ENCODE measurements around the gene PGA4. TPM values are rescaled to one million over a fixed set of nuclear protein-coding genes. Genes with fewer than 3 reads are reported as not detected.

The PGA4 gene
- total and polyA plus RNA-seq, 2 of the 8 experiments (the other 6 are each of a cell fraction or from before 2014, with no cell fraction given): 1.3 TPM; not detected in 1

DNA sequence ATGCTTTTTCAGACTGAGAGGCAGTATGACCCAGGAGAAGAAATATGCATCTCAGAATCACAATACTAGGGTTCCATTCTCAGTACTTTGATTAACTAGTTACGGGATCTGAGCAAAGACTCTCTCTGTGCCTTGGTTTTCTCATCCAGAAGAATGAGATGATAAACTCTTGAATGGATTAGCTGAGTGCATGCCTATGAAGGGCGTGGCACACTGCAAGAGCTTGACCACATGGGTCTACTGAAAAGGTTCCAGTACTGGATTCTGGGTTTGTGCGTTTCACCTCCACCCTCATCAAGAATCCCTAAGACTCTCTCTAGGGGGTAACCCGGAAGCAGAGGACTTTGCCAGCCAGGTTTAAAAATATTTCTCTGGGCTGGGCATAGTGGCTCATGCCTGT is 44.5 kb downstream of the PGA4 start:
- Histone ChIP-seq H2BK120ac (replicated peaks; ENCODE audit: low read depth, low read length) (no peak overlapping the region), H2BK5ac (ENCODE audit: low read depth, low read length) (no peak overlapping the region), H3K79me2 (ENCODE audit: control insufficient read depth in 1 of 2, insufficient read depth in 2 of 2, low read length in 2 of 2) (no peaks in the 10 kb centered on the region), H3K36me3 (ENCODE audit: control insufficient read depth in 2 of 4, insufficient read depth in 4 of 4, low read length in 3 of 4) (peaks cover 0 to 9% (median under 1%) of the 10 kb centered on the region in 4 experiments; a peak in 1 of 8 replicates), H2BK12ac (ENCODE audit: low read depth, low read length) (no peak overlapping the region), H2AFZ (ENCODE audit: low read length) (no peak overlapping the region), H3K9ac (replicated peaks in 1 of 4; ENCODE audit: extremely low read depth in 1 of 4, low read depth in 3 of 4, low read length in 3 of 4) (no peak overlapping the region), H4K5ac (ENCODE audit: insufficient read length, low read depth, low read length) (no peak overlapping the region), H3K14ac (ENCODE audit: insufficient read length) (no peak overlapping the region), H4K20me1 (replicated peaks in 1 of 2; ENCODE audit: control insufficient read depth in 1 of 2, insufficient read depth in 2 of 2, low read length in 2 of 2) (peaks cover 0 to 2% of the 10 kb centered on the region in 2 experiments), H3K79me1 (ENCODE audit: low read depth, low read length) (no peaks in the 10 kb centered on the region), H3K9me3 (ENCODE audit: insufficient read depth in 2 of 2, low read depth in 1 of 2, low read length in 1 of 2) (no peaks in the 10 kb centered on the region), H2AK5ac (ENCODE audit: low read depth, low read length) (no peak overlapping the region), H3K23me2 (ENCODE audit: low read depth, low read length) (peaks cover under 1% of the 10 kb centered on the region; the same call in 1 of the 2 replicates), H3K27me3 (replicated peaks in 1 of 4; ENCODE audit: control insufficient read depth in 3 of 4, extremely low read depth in 1 of 4, insufficient read depth in 3 of 4, low read length in 3 of 4) (no peaks in the 10 kb centered on the region), H3K4me1 (replicated peaks in 1 of 4; ENCODE audit: control insufficient read depth in 3 of 4, insufficient read depth in 4 of 4, low read length in 3 of 4) (no peaks in the 10 kb centered on the region), H3K4me2 (ENCODE audit: insufficient read depth in 1 of 2, low read depth in 2 of 2, low read length in 2 of 2) (no peak overlapping the region), H2BK15ac (ENCODE audit: low read length) (no peak overlapping the region), H3K4me3 (ENCODE audit: extremely low read depth in 1 of 4, insufficient read depth in 2 of 4, low read depth in 3 of 4, low read length in 4 of 4) (no peak overlapping the region), H3K56ac (replicated peaks; ENCODE audit: insufficient read length, low read depth, low read length) (no peak overlapping the region), H3K23ac (ENCODE audit: insufficient read length) (no peak overlapping the region), H4K8ac (ENCODE audit: extremely low read depth, insufficient read depth, low read length) (no peak overlapping the region), H3K18ac (ENCODE audit: extremely low read depth, low read length) (no peak overlapping the region), H3K4ac (replicated peaks; ENCODE audit: insufficient read length, low read depth, low read length) (no peak overlapping the region), H2BK20ac (ENCODE audit: low read length) (no peak overlapping the region), H3K27ac (ENCODE audit: low read depth, low read length) (no peak overlapping the region), H4K91ac (replicated peaks; ENCODE audit: insufficient read length, low read length) (no peak overlapping the region)
- no peak for FAIRE-seq
- POLR2A ChIA-PET (ENCODE audit: partially characterized antibody): interaction anchor here (1.0 to 1.3 kb wide), 2 partner anchors 9 to 13 kb away, joined by 3 to 4 read pairs; no protein-coding TSS in a partner anchor
- WGBS, 2 experiments (ENCODE audit: extremely low coverage in 1 of 2, insufficient coverage in 1 of 2, insufficient read length in 1 of 2, insufficient replicate concordance in 2 of 2, low coverage in 1 of 2, low lambda C conversion rate in 2 of 2, missing lambda C conversion rate in 1 of 2): 93% methylated on average over 4 of the region's 4 CpGs; no CpG with 5 or more reads in 1 of the 2 experiments
- DNase-seq (ENCODE audit: low read depth in 1 of 2, low spot score in 2 of 2): no peak
- TF ChIP-seq, protein P1, sequence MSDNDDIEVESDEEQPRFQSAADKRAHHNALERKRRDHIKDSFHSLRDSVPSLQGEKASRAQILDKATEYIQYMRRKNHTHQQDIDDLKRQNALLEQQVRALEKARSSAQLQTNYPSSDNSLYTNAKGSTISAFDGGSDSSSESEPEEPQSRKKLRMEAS (IDR thresholded peaks at IDR 0.05): no peak
- no peak for TF ChIP-seq SIX5 (IDR thresholded peaks at IDR 0.05; ENCODE audit: low read depth, low read length)
- no peak for TF ChIP-seq GABPA (IDR thresholded peaks at IDR 0.05; ENCODE audit: borderline replicate concordance, insufficient read depth, low read length)
- no peak for TF ChIP-seq PHF8 (conservative IDR thresholded peaks at IDR 0.05; ENCODE audit: low read depth, low read length)
- no peak for TF ChIP-seq TBP (IDR thresholded peaks at IDR 0.05; ENCODE audit: low read depth, low read length)
- no peak for TF ChIP-seq SIRT6 (IDR thresholded peaks at IDR 0.05; ENCODE audit: low read length)
- no peak for TF ChIP-seq CBX5 (IDR thresholded peaks at IDR 0.05; ENCODE audit: low read depth, low read length)
- no peak for TF ChIP-seq TEAD4 (IDR thresholded peaks at IDR 0.05; ENCODE audit: low read depth, low read length)
- CTCF ChIA-PET (ENCODE audit: partially characterized antibody): interaction anchor here (0.6 to 1.3 kb wide), 3 partner anchors 11 to 372 kb away, joined by 3 to 9 read pairs (median 3); no protein-coding TSS in a partner anchor
